Measurements from ENCODE around the gene ADPRS.

The ADPRS gene

GRCh38 chr1:36088577-36089392 lies at the start of gene ADPRS (continued):
- peak; percentile 67 for TF ChIP-seq ZBTB8A (tag by site-specific recombination; IDR thresholded peaks at IDR 0.05)
- peak; percentile 100 for TF ChIP-seq CTCF (tag by site-specific recombination; IDR thresholded peaks at IDR 0.05)
- no peak for TF ChIP-seq ZNF23 (tag by site-specific recombination; IDR thresholded peaks at IDR 0.05; ENCODE audit: borderline replicate concordance)
- peak; percentile 89 for TF ChIP-seq INSM2 (tag by site-specific recombination; IDR thresholded peaks at IDR 0.05)
- TF ChIP-seq ZNF350 (tag by site-specific recombination; IDR thresholded peaks at IDR 0.05), result no peak
- peak; percentile 94 for TF ChIP-seq KLF7 (tag by site-specific recombination; IDR thresholded peaks at IDR 0.05; ENCODE audit: borderline replicate concordance)
- TF ChIP-seq ZNF645 (tag by site-specific recombination; IDR thresholded peaks at IDR 0.05), result no peak
- no peak for TF ChIP-seq ZNF433 (tag by site-specific recombination; IDR thresholded peaks at IDR 0.05; ENCODE audit: low read depth)
- peak; percentile 87 for TF ChIP-seq ZSCAN18 (tag by site-specific recombination; IDR thresholded peaks at IDR 0.05)
- TF ChIP-seq ZNF704 (tag by site-specific recombination; IDR thresholded peaks at IDR 0.05), result no peak
- TF ChIP-seq ZNF654 (tag by site-specific recombination; IDR thresholded peaks at IDR 0.05; ENCODE audit: low read depth), result no peak
- TF ChIP-seq ZNF521 (tag by site-specific recombination; IDR thresholded peaks at IDR 0.05), result no peak

GRCh38 chr1:36040238-36040637 lies 48.5 kb upstream of the ADPRS start:
- H3K36me3 ChIP-seq (ENCODE audit: control insufficient read depth in 2 of 2, insufficient read depth in 1 of 2, low read length in 2 of 2), result peaks cover 44 to 51% of the 10 kb centered on the region in 2 experiments
- POLR2A ChIA-PET, result no interaction called here
- TF ChIP-seq ZNF596 (tag by site-specific recombination; IDR thresholded peaks at IDR 0.05), result no peak
- TF ChIP-seq ZNF701 (tag by site-specific recombination; IDR thresholded peaks at IDR 0.05), result no peak
- no peak for TF ChIP-seq ZNF558 (tag by site-specific recombination; IDR thresholded peaks at IDR 0.05)
- TF ChIP-seq ZNF354C (tag by site-specific recombination; IDR thresholded peaks at IDR 0.05; ENCODE audit: borderline replicate concordance, low read depth), result no peak
- TF ChIP-seq ZNF394 (tag by site-specific recombination; IDR thresholded peaks at IDR 0.05; ENCODE audit: borderline replicate concordance), result no peak
- TF ChIP-seq ZNF549 (tag by site-specific recombination; IDR thresholded peaks at IDR 0.05), result no peak
- TF ChIP-seq ZNF626 (tag by site-specific recombination; IDR thresholded peaks at IDR 0.05), result no peak
- TF ChIP-seq SCRT2 (tag by site-specific recombination; IDR thresholded peaks at IDR 0.05), result no peak
- TF ChIP-seq SP3 (tag by site-specific recombination; IDR thresholded peaks at IDR 0.05), result no peak
- TF ChIP-seq ZNF670 (tag by site-specific recombination; IDR thresholded peaks at IDR 0.05; ENCODE audit: low read depth), result no peak
- no peak for TF ChIP-seq ZNF514 (tag by site-specific recombination; IDR thresholded peaks at IDR 0.05)
- TF ChIP-seq ZBTB20 (tag by site-specific recombination; IDR thresholded peaks at IDR 0.05), result no peak
- TF ChIP-seq ZNF544 (tag by site-specific recombination; IDR thresholded peaks at IDR 0.05), result no peak
- no peak for TF ChIP-seq OSR2 (tag by site-specific recombination; IDR thresholded peaks at IDR 0.05)
- no peak for TF ChIP-seq ZFHX2 (tag by site-specific recombination; conservative IDR thresholded peaks at IDR 0.05)
- no peak for TF ChIP-seq ZNF660 (tag by site-specific recombination; IDR thresholded peaks at IDR 0.05)
- TF ChIP-seq ZNF223 (tag by site-specific recombination; IDR thresholded peaks at IDR 0.05), result no peak
- no peak overlapping the region for H3K27ac ChIP-seq (ENCODE audit: extremely low read depth, low read depth, low read length)
- H3K4me1 ChIP-seq (ENCODE audit: control insufficient read depth, insufficient read depth, low read length), result no peaks in the 10 kb centered on the region
- H3K9me3 ChIP-seq (ENCODE audit: control insufficient read depth, insufficient read depth, low read depth, low read length), result no peaks in the 10 kb centered on the region
- CTCF ChIA-PET, result no interaction called here
- no peak overlapping the region for H3K4me3 ChIP-seq (ENCODE audit: low read depth, low read length)

Measured in HEK293 (cell line).